OCI-LY1 (cell line): ENCODE results near the gene CTNNA2.

Experiments used
- H2AFZ ChIP-seq: fragments of 200-600 bp; sonication (generic), shearing (Covaris generic); 2 replicates; pipeline ENCODE4 v1.6.0; 2014; ENCODE audit warnings: antibody characterized with exemption, mild to moderate bottlenecking, low read length
- H3F3A ChIP-seq: fragments of 200-600 bp; sonication (generic), shearing (Covaris generic); 2 replicates; pipeline ENCODE4 v1.6.0; 2014; ENCODE audit warnings: mild to moderate bottlenecking, antibody characterized with exemption, low read length, moderate library complexity; ENCODE audit not compliant: insufficient read depth
- H3K27ac ChIP-seq: fragments of 200-600 bp; sonication (generic); 2 replicates; pipeline ENCODE4 v1.5.1; 2014; ENCODE audit warnings: low read length, mixed run types, mild to moderate bottlenecking, low read depth; ENCODE audit not compliant: poor library complexity, severe bottlenecking
- H3K27me3 ChIP-seq: fragments of 200-600 bp; sonication (generic); 2 replicates; pipeline ENCODE4 v1.6.0; 2014; ENCODE audit warnings: antibody characterized with exemption, mild to moderate bottlenecking, low read length, moderate library complexity; ENCODE audit not compliant: insufficient read depth
- H3K36me3 ChIP-seq: fragments of 200-600 bp; sonication (generic); 2 replicates; pipeline ENCODE4 v1.6.1; 2014; ENCODE audit warnings: mild to moderate bottlenecking, antibody characterized with exemption, low read length, moderate library complexity, mixed read lengths; ENCODE audit not compliant: insufficient read depth
- H3K4me1 ChIP-seq: fragments of 200-600 bp; sonication (generic); 2 replicates; pipeline ENCODE4 v1.5.1; 2014; ENCODE audit warnings: mild to moderate bottlenecking, low read length, moderate library complexity; ENCODE audit not compliant: insufficient read depth, severe bottlenecking
- H3K4me2 ChIP-seq: fragments of 200-600 bp; sonication (generic), shearing (Covaris generic); 2 replicates; pipeline ENCODE4 v1.6.1; 2014; ENCODE audit warnings: low read length
- H3K4me3 ChIP-seq: fragments of 200-600 bp; sonication (generic); 2 replicates; pipeline ENCODE4 v1.5.1; 2014; ENCODE audit warnings: low read length, low read depth, mild to moderate bottlenecking, mixed read lengths; ENCODE audit not compliant: poor library complexity, severe bottlenecking
- H3K79me2 ChIP-seq: fragments of 200-600 bp; shearing (Covaris generic); 2 replicates; pipeline ENCODE4 v1.6.1; 2016; ENCODE audit warnings: mixed run types, low read length, mixed read lengths; ENCODE audit not compliant: insufficient read depth
- H3K9ac ChIP-seq: fragments of 200-600 bp; sonication (generic), shearing (Covaris generic); 2 replicates; pipeline ENCODE4 v1.6.1; 2014; ENCODE audit warnings: mild to moderate bottlenecking, low read length, mixed read lengths
- H3K9me2 ChIP-seq: fragments of 200-600 bp; sonication (generic), shearing (Covaris generic); 2 replicates; pipeline ENCODE4 v1.6.1; 2014; ENCODE audit warnings: low read depth, mild to moderate bottlenecking, low read length, mixed read lengths
- H3K9me3 ChIP-seq: fragments of 200-600 bp; shearing (Covaris generic); 2 replicates; pipeline ENCODE4 v1.6.1; 2014; ENCODE audit warnings: low read length, mixed read lengths
- H4K20me1 ChIP-seq: fragments of 200-600 bp; sonication (generic), shearing (Covaris generic); 2 replicates; pipeline ENCODE4 v1.6.0; 2016; ENCODE audit warnings: mild to moderate bottlenecking, low read length; ENCODE audit not compliant: insufficient read depth
- CTCF ChIP-seq: fragments of 200-600 bp; sonication (generic), shearing (Covaris generic); IDR thresholded peaks from 2 replicates; pipeline ENCODE4 v1.5.1; 2017; ENCODE audit warnings: mild to moderate bottlenecking, antibody characterized with exemption, low read length, moderate library complexity, mixed read lengths
- EZH2 ChIP-seq: fragments of 200-600 bp; sonication (generic), shearing (Covaris generic); IDR thresholded peaks from 2 replicates; pipeline ENCODE4 v1.8.0; 2017; ENCODE audit warnings: borderline replicate concordance, mixed run types, mild to moderate bottlenecking, antibody characterized with exemption, low read length, moderate library complexity, mixed read lengths

Gene CTNNA2

DNA sequence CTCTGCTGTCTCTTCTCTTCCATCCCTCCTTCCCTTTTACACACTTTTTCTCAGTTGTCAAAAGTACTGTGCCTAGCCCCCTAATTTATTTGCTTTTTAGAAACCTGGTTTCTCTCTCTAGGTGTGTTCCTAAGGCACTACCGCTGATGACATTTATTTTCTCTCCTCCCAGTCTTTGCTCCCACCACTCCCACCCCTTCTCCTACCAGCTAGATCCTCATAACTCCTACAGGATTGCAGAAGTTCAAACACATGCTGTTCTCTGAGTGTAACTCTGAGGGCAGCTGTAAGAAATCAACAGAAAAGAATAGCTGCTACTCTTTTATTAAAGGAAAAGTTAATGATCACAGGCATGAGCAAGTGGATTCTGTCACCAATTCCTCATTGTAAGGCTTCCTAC lies 814.0 kb downstream of the CTNNA2 start:
- TF ChIP-seq CTCF (no peak), EZH2 (no peak)
- no peaks in the 10 kb centered on the region for H4K20me1 ChIP-seq
- H3K9ac ChIP-seq, result no peak overlapping the region
- H3K4me3 ChIP-seq, result no peak overlapping the region
- H3K36me3 ChIP-seq, result no peaks in the 10 kb centered on the region
- H2AFZ ChIP-seq, result no peak overlapping the region
- H3K4me1 ChIP-seq, result no peaks in the 10 kb centered on the region
- no peak overlapping the region for H3K4me2 ChIP-seq
- no peak overlapping the region for H3K27ac ChIP-seq
- H3K27me3 ChIP-seq, result no peaks in the 10 kb centered on the region
- no peaks in the 10 kb centered on the region for H3F3A ChIP-seq
- H3K79me2 ChIP-seq, result no peaks in the 10 kb centered on the region
- no peaks in the 10 kb centered on the region for H3K9me3 ChIP-seq
- H3K9me2 ChIP-seq, result no peaks in the 10 kb centered on the region

DNA sequence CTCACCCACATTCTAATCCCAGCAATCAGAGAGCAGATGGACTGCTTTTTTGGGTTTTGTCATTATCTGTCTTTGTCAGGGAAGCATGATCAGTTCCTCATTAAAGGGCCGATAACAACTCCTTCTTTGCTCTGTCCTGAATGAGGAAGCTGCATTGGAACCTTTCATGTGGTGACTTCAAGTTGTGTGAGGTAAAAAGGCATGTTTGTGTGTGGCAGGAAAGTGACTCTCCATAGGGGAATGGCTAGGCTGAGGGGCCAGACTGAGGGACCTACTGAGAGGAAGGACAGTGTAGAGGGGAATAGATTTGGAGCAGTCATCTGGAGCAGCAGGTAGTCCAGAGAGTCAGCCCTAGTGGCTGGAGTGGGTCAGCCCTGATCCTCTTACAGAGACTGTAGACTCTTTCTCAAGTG lies 815.3 kb downstream of the CTNNA2 start:
- TF ChIP-seq EZH2 (no peak), CTCF (no peak)
- no peak overlapping the region for H3K27ac ChIP-seq
- no peaks in the 10 kb centered on the region for H3F3A ChIP-seq
- H3K36me3 ChIP-seq, result no peaks in the 10 kb centered on the region
- no peaks in the 10 kb centered on the region for H4K20me1 ChIP-seq
- H3K4me3 ChIP-seq, result no peak overlapping the region
- no peaks in the 10 kb centered on the region for H3K27me3 ChIP-seq
- no peaks in the 10 kb centered on the region for H3K4me1 ChIP-seq
- H2AFZ ChIP-seq, result no peak overlapping the region
- no peaks in the 10 kb centered on the region for H3K9me3 ChIP-seq
- no peak overlapping the region for H3K9ac ChIP-seq
- H3K4me2 ChIP-seq, result no peak overlapping the region
- no peaks in the 10 kb centered on the region for H3K9me2 ChIP-seq
- H3K79me2 ChIP-seq, result no peaks in the 10 kb centered on the region

DNA sequence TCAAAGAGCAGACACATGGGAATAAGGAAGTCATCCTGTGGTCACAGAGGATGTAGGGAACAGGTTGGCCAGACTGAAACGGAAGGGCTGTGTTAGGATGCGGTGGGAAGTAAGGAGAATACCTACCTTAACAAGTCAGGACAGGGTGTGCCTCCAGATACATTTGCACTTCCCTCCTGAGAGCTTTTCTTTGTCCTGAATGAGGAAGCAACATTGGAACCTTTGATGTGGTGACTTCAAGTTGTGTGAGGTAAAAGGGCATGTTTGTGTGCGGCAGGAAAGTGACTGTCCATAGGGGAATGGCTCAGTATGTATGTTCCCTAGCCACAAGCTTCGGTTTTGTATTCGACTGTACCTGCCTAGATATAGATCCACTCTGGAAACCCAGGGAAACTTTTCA lies 816.6 kb downstream of the CTNNA2 start:
- no peaks in the 10 kb centered on the region for H3K9me2 ChIP-seq
- TF ChIP-seq EZH2, result no peak
- TF ChIP-seq CTCF, result no peak
- no peak overlapping the region for H3K4me3 ChIP-seq
- H3K27ac ChIP-seq, result no peak overlapping the region
- no peaks in the 10 kb centered on the region for H3K9me3 ChIP-seq
- no peak overlapping the region for H3K9ac ChIP-seq
- H4K20me1 ChIP-seq, result no peaks in the 10 kb centered on the region
- no peak overlapping the region for H2AFZ ChIP-seq
- H3K79me2 ChIP-seq, result no peaks in the 10 kb centered on the region
- H3K4me1 ChIP-seq, result no peaks in the 10 kb centered on the region
- no peaks in the 10 kb centered on the region for H3K36me3 ChIP-seq
- H3K4me2 ChIP-seq, result no peak overlapping the region
- no peaks in the 10 kb centered on the region for H3F3A ChIP-seq
- H3K27me3 ChIP-seq, result no peaks in the 10 kb centered on the region
